ENCODE data around the gene CPNE6. TPM values are rescaled to one million over a fixed set of nuclear protein-coding genes. Genes with fewer than 3 reads are reported as not detected.
A peak's percentile ranks its signal among the peaks of the same experiment; 100 is the strongest.

Gene CPNE6
- total and polyA plus RNA-seq, 2 of the 13 experiments (the other 11 are each of a cell fraction or from before 2014, with no cell fraction given) = not detected

DNA sequence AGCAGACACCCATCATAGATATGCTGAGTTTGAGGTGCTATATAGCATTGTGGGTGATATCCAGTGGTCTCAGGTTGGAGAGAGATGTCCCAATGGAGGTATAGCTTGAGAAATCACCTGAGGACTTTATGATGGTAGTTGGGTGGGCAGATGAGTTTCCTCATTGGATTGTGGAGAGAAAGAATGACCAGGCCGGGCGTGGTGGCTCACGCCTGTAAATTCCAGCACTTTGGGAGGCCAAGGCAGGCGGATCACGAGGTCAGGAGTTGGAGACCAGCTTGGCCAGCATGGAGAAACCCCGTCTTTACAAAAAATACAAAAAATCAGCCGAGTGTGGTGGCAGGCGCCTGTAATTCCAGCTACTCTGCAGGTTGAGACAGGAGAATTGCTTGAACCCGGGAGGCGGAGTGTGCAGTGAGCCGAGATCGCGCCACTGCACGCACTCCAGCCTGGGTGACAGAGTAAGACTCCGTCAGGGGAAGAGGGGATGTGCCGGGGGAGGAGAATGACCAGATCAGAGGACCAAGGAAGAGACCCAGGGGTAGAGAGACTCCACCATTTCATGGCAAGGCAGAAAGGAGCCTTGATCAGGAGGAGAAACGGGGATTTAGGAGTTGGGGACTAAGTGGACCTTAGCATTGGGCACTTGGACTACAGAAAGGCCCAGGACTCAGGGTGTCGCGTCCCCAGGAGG, 22.0 kb downstream of the CPNE6 start (continued):
- TF ChIP-seq KLF6 (CRISPR knock-in tag; IDR thresholded peaks at IDR 0.05) = no peak
- no peak for TF ChIP-seq BCL6 (CRISPR knock-in tag; IDR thresholded peaks at IDR 0.05)
- TF ChIP-seq, protein P1, sequence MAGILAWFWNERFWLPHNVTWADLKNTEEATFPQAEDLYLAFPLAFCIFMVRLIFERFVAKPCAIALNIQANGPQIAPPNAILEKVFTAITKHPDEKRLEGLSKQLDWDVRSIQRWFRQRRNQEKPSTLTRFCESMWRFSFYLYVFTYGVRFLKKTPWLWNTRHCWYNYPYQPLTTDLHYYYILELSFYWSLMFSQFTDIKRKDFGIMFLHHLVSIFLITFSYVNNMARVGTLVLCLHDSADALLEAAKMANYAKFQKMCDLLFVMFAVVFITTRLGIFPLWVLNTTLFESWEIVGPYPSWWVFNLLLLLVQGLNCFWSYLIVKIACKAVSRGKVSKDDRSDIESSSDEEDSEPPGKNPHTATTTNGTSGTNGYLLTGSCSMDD (CRISPR knock-in tag; IDR thresholded peaks at IDR 0.05) = 0 out of 2 replicates have a peak, but pooled peaks have one; percentile 53
- no peak for TF ChIP-seq REPIN1 (CRISPR knock-in tag; IDR thresholded peaks at IDR 0.05; ENCODE audit: borderline replicate concordance, low read depth)
- TF ChIP-seq, protein P2, sequence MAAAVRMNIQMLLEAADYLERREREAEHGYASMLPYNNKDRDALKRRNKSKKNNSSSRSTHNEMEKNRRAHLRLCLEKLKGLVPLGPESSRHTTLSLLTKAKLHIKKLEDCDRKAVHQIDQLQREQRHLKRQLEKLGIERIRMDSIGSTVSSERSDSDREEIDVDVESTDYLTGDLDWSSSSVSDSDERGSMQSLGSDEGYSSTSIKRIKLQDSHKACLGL (CRISPR knock-in tag; IDR thresholded peaks at IDR 0.05) = no peak
- TF ChIP-seq ZMYM3 (CRISPR knock-in tag; IDR thresholded peaks at IDR 0.05) = 0 out of 2 replicates have a peak, but pooled peaks have one; percentile 6
- TF ChIP-seq EZH2 (conservative IDR thresholded peaks at IDR 0.05; ENCODE audit: low read depth, low read length) = no peak
- peak; percentile 71; the same call in 1 of the 2 replicates for TF ChIP-seq CHD4 (IDR thresholded peaks at IDR 0.05; ENCODE audit: borderline replicate concordance, low read length)
- TF ChIP-seq ELF3 (CRISPR knock-in tag; IDR thresholded peaks at IDR 0.05) = no peak
- no peak for TF ChIP-seq ISX (CRISPR knock-in tag; conservative IDR thresholded peaks at IDR 0.05)
- no peak for TF ChIP-seq ZBTB40 (IDR thresholded peaks at IDR 0.05)
- TF ChIP-seq ZBTB40 (CRISPR knock-in tag; IDR thresholded peaks at IDR 0.05) = no peak
- TF ChIP-seq CBX1 (IDR thresholded peaks at IDR 0.05; ENCODE audit: low read depth) = no peak
- no peak for TF ChIP-seq ATF4 (CRISPR knock-in tag; IDR thresholded peaks at IDR 0.05)
- TF ChIP-seq SKIL (CRISPR knock-in tag; IDR thresholded peaks at IDR 0.05; ENCODE audit: borderline replicate concordance) = no peak
- TF ChIP-seq ZNF720 (CRISPR knock-in tag; IDR thresholded peaks at IDR 0.05) = 0 out of 2 replicates have a peak, but pooled peaks have one; percentile 14

Measured in HepG2 (cell line).